NOMO-1 treated with DMSO at 0.1 percent for 48 hours (cell line): Measurements from ENCODE around the gene SETD3.

Experiments used
- DNase-seq: peaks from one replicate; lab custom pipeline; 2025; ENCODE audit not compliant: unreplicated experiment; lab: John Stamatoyannopoulos, UW

Gene SETD3

DNA sequence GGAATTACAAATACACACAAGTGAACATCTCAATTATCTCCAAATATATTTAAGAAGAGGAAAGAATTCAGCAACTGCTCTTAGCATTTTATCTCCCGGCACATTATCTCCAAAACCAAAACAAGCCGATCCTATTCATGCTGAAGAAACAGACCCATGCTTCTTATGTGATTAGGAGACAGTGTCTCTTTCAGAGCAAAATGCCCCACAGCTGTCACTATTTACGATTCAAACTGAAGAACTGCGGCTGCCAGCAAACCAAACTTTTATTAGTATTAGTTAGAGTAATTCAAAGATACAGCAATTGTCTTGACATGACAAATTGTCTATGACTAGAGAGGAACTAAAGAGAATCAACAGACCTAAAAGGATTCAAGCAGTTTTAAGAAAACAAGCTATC lies 79.4 kb downstream of the SETD3 start:
- DNase-seq = no peak

DNA sequence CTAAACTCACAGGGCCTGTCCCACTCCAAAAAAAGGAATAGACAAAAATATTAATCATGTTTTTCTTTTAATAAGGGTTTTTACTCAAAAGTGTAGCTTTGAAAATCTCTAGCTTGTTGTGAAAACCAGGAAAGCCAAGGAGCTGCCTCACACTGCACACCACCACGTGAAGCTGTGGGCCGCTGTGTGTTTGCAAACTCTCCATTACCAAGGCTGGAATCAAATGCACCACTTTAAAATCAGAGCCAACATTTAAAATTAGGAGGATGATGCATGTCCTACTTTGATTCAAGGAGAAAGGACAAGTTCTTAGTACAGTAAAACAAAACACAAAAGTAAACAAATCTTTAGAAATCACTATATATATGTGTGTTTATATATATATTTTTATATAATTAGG lies 83.0 kb downstream of the SETD3 start:
- no peak for DNase-seq

GRCh38 chr14:99395909-99396530 lies 84.6 kb downstream of the SETD3 start:
- no peak for DNase-seq

DNA sequence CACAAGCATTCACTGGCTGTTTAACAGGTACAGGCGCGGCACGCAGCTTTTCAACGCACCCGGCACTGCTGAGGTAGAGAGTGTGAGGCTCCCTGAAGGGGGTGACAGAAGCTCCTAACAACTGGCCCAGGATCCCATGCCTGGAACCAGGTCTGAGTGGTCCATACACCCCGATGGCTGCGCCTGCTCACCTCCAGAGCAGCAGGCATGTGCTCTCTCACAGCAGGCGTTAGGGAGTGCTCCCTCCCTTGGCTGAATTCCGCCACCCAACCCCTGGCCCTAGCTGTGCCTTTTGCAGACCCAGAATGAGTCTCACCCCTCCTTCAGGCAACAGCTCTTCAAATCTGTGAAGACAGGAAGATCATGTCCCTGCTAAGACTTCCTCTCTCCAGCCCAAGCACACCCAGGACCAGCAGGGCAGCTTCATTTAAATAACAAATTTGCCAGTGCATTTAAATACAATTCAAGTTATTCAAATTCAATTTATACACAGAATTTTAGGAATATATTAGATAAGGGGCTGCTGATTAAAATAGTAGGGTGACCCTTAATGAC lies 86.0 kb downstream of the SETD3 start:
- no peak for DNase-seq

- peak; percentile 5 for DNase-seq
These were observed 87.5 kb downstream of the SETD3 start for GRCh38 chr14:99393059-99393655.

- DNase-seq = no peak
These were observed 89.0 kb downstream of the SETD3 start for GRCh38 chr14:99391671-99392070.

DNA sequence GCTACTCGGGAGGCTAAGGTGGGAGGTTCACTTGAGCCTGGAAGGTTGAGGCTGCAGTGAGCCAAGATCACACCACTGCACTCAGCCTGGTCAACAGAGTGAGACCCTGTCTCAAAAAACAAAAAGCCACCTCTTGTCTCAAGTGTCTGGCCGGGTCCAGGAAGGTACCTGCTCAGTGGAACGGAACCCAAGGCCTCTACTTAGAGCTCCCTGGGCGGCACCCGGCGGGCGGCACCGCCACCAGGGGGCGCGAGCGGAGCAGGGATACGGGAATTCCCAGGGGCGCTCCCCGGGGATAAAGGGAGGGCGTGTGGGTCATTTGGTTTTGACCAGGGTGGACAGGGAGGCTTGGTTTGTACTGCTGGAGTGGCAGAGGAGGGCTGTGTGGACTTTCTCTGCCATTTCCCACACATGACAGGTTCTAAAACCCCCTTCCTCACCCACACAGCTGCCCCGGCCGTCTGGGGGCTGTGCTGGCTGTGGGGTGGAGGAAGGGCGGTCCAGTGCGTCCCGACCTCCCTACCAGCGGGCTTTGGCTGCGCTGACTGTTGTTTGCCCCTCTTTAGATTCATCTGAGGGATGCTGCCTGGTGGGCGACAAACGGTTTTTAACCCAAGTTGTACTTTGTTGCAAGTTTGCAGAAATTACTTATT lies 91.4 kb downstream of the SETD3 start:
- DNase-seq = no peak

- no peak for DNase-seq
These were observed 92.4 kb downstream of the SETD3 start for GRCh38 chr14:99388286-99388685.

DNA sequence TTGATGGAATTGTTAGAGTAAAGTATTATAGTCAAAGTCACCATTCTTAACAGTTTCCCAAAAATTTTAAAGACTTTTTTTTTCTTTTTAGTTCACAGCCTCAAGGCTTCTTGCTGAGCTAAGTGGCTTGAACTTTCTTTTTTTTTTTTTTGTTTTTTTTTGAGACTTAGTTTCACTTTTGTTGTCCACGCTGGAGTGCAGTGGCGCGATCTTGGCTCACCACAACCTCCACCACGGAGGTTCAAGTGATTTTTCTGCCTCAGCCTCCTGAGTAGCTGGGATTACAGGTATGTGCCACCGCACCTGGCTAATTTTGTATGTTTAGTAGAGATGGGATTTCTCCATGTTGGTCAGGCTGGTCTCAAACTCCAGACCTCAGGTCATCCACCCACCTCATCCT lies 92.8 kb downstream of the SETD3 start:
- DNase-seq = no peak

DNA sequence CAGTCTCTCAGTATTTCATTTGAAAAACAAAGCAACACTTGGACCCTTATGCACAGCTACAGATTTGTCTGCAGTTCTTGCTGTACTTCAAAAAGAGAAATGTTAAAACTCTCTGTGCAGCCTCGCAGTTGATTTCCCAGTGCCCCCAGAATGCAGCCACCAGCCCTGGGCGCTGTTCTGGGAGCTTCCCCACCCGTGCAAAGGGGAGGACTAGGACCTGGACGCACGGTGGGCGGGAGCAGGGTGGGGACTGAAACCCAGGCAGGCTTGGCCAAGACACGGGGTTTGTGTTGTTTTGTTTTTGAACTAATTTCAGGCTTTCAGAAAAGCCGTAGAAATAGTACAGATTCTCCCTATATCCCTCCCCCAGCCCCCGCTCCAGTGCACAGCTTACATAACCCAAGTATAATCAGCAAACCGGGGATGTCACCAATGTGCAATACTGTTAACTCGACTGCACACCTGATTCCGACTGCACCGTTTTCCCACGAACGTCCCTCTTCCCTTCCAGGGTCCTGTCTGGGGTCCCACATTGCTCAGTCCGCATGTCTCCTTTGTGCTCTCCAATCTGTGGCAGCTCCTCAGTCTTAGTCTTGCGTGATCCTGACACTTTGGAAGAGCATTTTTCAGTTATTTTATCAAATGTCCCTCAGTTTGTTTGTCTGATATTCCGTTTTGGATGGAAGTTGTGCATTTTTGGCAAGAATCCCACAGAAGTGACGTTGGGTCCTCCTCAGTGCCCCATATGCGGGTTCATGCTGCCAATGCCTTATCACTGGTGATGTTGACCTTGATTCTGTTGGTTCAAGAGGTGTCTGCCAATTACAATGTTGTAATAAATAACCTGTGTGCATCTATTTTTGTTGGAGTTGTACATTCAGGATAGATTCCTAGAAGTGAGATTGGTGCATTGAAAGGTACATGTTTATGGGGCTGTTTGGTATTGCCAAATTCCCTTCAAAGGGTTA lies 95.9 kb downstream of the SETD3 start:
- no peak for DNase-seq

DNA sequence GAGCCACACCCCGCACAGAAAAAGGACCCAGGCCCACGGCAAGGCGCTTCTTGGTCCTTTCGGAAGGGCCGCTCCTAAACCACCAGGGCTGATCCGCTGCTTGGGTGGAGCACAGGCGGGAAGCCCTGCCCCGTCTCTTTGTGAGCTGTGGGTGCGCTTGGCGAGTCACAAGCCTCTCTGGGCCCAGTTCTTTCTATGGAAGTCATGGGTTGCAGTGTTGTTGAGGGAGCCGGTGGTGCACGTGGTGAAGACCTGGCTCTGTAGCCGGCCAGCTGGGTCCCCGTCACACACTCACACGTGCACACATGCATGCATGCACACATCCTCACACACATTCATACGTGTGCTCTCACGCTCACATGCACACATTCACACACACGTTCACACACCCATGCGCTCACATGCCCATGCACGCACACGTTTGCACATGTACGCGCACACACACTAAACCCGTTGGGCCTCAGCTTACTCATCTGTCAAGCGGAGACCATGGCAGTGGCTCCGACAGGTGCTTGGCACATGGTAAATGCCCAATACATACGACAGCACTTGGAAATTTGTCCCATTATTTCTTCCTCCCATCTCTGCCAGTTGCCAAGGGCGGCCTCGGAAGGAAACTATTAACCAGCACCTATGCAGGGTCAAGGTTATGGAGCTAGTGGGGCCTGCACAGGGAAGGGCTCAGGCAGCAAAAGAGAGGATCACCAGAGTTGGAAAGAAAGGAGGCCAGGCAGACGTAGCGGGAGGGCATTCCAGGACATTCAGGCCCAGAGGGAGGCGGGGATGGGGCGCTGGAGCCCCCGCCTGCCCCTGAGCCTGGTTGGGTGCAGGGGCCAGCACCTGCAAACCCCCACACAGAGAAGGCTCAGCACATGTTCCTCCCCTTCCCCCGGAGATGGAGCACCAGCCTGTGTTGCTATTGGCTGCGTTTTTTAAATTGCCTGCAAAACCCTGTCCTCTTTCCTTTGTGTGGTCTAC lies 96.9 kb downstream of the SETD3 start:
- no peak for DNase-seq

DNA sequence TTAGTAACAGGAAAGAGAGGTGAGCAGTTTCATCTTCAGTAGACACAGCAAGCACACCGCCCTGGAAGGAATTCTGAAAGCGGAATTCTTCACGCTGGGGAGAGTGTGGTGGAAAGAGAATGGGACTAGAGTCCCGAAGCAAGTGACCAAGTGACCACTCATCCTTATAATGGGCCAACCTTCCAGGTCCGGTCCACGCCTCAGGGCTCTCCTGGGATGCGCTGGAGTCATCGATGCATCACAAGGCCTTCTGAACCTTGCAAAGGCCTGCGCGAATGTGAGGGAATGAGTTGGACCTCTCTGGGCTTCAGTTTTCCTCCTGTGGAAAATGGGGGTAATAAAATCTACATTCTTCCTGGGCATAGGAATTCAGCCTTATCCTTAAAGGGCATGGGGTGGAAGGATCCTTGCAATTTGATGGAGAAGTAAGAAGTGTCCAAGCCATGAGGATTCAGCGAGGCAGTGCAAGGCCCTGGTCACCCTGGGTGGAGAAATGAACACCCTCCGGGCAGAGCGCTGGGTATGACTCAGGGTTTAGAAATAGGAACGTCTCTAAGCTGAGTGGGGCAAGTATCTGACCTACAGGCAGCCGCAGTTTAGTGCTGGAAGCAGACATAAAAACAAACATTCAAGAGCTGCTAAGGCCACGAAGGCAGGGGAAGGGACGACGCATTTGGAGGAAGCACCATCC lies 97.7 kb downstream of the SETD3 start:
- DNase-seq = no peak

GRCh38 chr14:99382071-99382470 lies 98.6 kb downstream of the SETD3 start:
- DNase-seq = no peak

- no peak for DNase-seq
These were observed 99.0 kb downstream of the SETD3 start for GRCh38 chr14:99381688-99382060.

- no peak for DNase-seq
These were observed 99.5 kb downstream of the SETD3 start for GRCh38 chr14:99380991-99381687.

DNA sequence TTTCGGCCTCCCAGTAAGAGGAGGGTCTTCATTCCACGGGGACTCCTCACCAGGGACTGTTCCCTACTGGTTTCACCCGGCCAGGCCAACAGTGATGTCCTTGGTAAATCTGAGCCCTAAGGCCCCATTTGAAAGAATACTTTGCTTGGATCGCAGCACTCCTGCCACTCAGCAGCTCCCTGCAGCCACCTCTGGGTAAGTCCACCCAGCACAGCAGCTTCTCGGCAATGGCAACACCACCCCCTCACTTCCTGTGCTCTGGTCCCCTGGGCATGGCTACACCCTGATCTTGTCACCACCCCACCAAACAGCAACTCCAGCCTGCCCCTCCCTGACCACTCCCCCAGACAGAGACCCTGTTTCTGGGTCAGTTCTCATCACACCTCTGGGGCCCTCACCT lies 100.3 kb downstream of the SETD3 start:
- DNase-seq = no peak

DNA sequence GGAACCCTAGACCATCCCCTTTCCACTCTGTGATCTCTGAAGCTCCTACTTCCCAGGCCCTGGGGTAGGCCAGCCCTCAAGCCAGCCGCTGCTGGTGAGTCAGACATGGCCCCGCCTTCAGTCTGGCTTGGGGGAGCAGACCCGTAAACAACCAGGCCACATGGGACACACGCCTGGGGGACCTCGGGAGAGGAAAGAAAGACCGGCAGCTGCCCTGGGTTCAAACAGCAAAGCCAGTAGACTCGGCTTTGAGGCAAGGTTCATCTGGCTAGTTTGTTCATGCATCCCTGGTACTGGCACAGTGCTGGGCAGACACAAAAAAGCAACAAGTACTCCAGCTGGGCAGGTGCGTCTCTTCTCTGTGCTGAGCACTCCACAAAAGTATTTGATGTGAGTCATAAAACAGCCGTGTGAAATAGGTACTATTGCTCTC lies 101.9 kb downstream of the SETD3 start:
- no peak for DNase-seq

DNA sequence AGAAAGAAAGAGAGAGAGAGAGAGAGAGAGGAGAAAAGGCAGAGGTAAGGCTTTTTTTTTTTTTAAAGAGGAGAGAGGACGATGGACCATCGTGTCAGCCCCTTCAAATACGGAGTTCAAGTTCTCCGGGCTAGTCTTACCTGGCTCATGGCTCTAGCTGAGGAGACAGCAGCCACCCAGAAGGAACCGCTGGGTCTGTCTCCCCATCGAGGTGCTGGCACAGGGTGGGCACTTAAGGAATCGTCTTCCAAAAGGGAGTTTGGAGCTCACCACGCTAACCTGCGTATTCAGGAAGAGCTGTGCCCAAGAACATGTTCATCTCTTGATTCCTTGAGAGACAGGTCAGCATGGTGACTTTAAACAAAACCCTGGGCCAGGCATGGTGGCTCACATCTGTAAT lies 102.7 kb downstream of the SETD3 start:
- DNase-seq = no peak

DNA sequence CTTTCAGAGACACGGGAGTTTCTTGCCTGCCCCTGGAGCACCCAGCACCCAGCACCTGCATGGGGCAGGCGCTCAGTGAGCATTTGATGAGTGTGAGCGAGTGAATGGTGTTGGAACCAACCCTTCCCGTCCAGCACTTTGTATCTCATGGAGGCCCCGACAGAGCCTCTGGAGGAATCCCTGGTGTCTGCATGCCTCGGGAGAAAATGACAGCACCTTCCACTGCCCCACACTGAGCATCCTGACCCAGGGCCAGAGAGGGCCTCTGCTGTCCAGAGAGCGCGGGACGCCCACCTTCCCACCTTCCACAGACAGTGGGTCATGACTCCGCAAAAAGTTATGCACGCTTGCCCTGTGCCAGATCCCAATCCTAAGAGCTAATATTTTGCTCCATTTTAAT lies 105.7 kb downstream of the SETD3 start:
- no peak for DNase-seq
